HepG2 (cell line): Measurements from ENCODE around the gene RASL10A.

ENCODE experiments used
- CHD2 ChIP-seq: IDR thresholded peaks from 2 replicates; pipeline ENCODE4 v1.6.1; 2011; ENCODE audit warnings: low read depth, low read length, improper control_type of control experiment
- GFI1 ChIP-seq: sonication (generic); formaldehyde crosslinking; IDR thresholded peaks from 2 replicates; pipeline ENCODE4 v1.5.0; 2020; ENCODE audit warnings: missing genetic modification reagents, mild to moderate bottlenecking, borderline replicate concordance
- GTF2F1 ChIP-seq: fragments of 150-350 bp; IDR thresholded peaks from 2 replicates; pipeline ENCODE4 v1.6.1; 2014; ENCODE audit warnings: low read length
- MAX ChIP-seq: IDR thresholded peaks from 2 replicates; pipeline ENCODE4 v1.6.1; 2012; ENCODE audit warnings: inconsistent platforms
- POLR2A ChIP-seq, 2 experiments: IDR thresholded peaks; 2 replicates each; pipeline ENCODE4 v1.6.1; 2011; ENCODE audit warnings: low read depth in 2 of 2, low read length in 2 of 2, mild to moderate bottlenecking in 1 of 2, moderate library complexity in 1 of 2; ENCODE audit not compliant: insufficient read depth in 1 of 2
- RAD21 ChIP-seq: fragments of 450-650 bp; formaldehyde crosslinking; IDR thresholded peaks from 2 replicates; pipeline ENCODE4 v1.5.0; 2020; ENCODE audit warnings: mild to moderate bottlenecking

- TF ChIP-seq MAX (no peak), RAD21 (CRISPR knock-in tag) (no peak), GTF2F1 (no peak), POLR2A (IDR thresholded peaks at IDR 0.05; ENCODE audit: insufficient read depth in 1 of 2, low read depth in 2 of 2, low read length in 2 of 2) (no peak), GFI1 (CRISPR knock-in tag) (no peak), CHD2 (no peak)
Observed at GRCh38 chr22:29327089-29327764, 11.7 kb upstream of the RASL10A start.
